HG03432 (cell line): ENCODE measurements around the gene FXYD6.

Experiments
- ATAC-seq: cut with Tn5 transposase; IDR thresholded peaks from one replicate; pipeline ENCODE4 v1.9.1; 2021; ENCODE audit warnings: mild to moderate bottlenecking, moderate library complexity; ENCODE audit not compliant: unreplicated experiment

Gene FXYD6

GRCh38 chr11:117852309-117852708 is 24.1 kb downstream of the FXYD6 start:
- no peak for ATAC-seq

- no peak for ATAC-seq
Observed at GRCh38 chr11:117851852-117852251, 24.6 kb downstream of the FXYD6 start.

- ATAC-seq, result no peak
Observed at GRCh38 chr11:117851106-117851505, 25.4 kb downstream of the FXYD6 start.

- ATAC-seq, result no peak
Observed at GRCh38 chr11:117849781-117850414, 26.6 kb downstream of the FXYD6 start.

- no peak for ATAC-seq
Observed at GRCh38 chr11:117843666-117844484, 32.6 kb downstream of the FXYD6 start.

GRCh38 chr11:117842131-117842941 is 34.1 kb downstream of the FXYD6 start:
- ATAC-seq, result no peak

GRCh38 chr11:117841551-117842031 is 34.9 kb downstream of the FXYD6 start:
- no peak for ATAC-seq

GRCh38 chr11:117840881-117841550 is 35.4 kb downstream of the FXYD6 start:
- ATAC-seq, result no peak

GRCh38 chr11:117839936-117840813 is 36.3 kb downstream of the FXYD6 start:
- no peak for ATAC-seq

GRCh38 chr11:117839380-117839881 is 37.0 kb downstream of the FXYD6 start:
- no peak for ATAC-seq

- ATAC-seq, result no peak
Observed at GRCh38 chr11:117838901-117839300, 37.6 kb downstream of the FXYD6 start.

- ATAC-seq, result no peak
Observed at GRCh38 chr11:117837791-117838190, 38.7 kb downstream of the FXYD6 start.

GRCh38 chr11:117837070-117837776 is 39.2 kb downstream of the FXYD6 start:
- ATAC-seq, result no peak

GRCh38 chr11:117836077-117836960 is 40.1 kb downstream of the FXYD6 start:
- no peak for ATAC-seq

GRCh38 chr11:117835576-117835975 is 40.9 kb downstream of the FXYD6 start:
- no peak for ATAC-seq

GRCh38 chr11:117834838-117835443 is 41.5 kb downstream of the FXYD6 start:
- no peak for ATAC-seq

GRCh38 chr11:117834068-117834810 is 42.2 kb downstream of the FXYD6 start:
- no peak for ATAC-seq
